DND-41 (cell line): ENCODE data around the gene PPP6C.
"Not testable (repeated sequence)": the region's sequence is repeated elsewhere in the genome, so short reads cannot be mapped to it uniquely, and the experiment has no call there.

Experiments
- EZH2 ChIP-seq: IDR thresholded peaks from 3 replicates; pipeline ENCODE4 v1.6.1; 2012; ENCODE audit warnings: borderline replicate concordance, low read depth, mild to moderate bottlenecking, moderate library complexity, low read length, inconsistent platforms; ENCODE audit not compliant: severe bottlenecking
- TF ChIP-seq, protein P1 (sequence below): IDR thresholded peaks from 2 replicates; pipeline ENCODE4 v1.5.1; 2012; ENCODE audit warnings: borderline replicate concordance, low read length, moderate library complexity, mild to moderate bottlenecking; ENCODE audit not compliant: poor library complexity, severe bottlenecking; ENCODE audit errors: extremely low read depth

DNA sequence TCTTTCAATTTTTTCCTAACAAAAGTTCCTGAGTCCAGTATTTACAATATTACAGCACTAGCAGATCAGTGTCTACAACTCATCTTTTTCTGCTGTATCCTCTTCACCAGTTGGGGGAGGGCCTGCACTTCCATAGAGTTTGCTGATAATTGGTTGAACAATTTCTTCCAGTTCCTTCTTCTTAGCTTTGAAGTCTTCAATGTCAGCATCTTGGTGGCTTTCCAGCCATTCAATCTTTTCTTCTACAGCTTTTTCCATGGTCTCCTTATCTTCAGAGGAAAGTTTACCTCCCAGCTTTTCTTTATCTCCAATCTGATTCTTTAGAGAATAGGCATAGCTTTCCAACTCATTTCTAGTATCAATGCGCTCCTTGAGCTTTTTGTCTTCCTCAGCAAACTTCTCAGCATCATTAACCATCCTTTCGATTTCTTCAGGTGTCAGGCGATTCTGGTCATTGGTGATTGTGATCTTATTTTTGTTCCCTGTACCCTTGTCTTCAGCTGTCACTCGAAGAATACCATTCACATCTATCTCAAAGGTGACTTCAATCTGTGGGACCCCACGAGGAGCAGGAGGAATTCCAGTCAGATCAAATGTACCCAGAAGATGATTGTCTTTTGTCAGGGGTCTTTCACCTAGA, 47.0 kb upstream of the PPP6C start:
- TF ChIP-seq, protein P1, sequence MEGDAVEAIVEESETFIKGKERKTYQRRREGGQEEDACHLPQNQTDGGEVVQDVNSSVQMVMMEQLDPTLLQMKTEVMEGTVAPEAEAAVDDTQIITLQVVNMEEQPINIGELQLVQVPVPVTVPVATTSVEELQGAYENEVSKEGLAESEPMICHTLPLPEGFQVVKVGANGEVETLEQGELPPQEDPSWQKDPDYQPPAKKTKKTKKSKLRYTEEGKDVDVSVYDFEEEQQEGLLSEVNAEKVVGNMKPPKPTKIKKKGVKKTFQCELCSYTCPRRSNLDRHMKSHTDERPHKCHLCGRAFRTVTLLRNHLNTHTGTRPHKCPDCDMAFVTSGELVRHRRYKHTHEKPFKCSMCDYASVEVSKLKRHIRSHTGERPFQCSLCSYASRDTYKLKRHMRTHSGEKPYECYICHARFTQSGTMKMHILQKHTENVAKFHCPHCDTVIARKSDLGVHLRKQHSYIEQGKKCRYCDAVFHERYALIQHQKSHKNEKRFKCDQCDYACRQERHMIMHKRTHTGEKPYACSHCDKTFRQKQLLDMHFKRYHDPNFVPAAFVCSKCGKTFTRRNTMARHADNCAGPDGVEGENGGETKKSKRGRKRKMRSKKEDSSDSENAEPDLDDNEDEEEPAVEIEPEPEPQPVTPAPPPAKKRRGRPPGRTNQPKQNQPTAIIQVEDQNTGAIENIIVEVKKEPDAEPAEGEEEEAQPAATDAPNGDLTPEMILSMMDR, result not testable (repeated sequence)
- TF ChIP-seq EZH2, result not testable (repeated sequence)
